MM.1S (cell line): ENCODE data around the gene OTUD3.

Experiments used
- DNase-seq: peaks from one replicate; pipeline ENCODE4 v3.0.0-alpha.2; 2015
- H2AFZ ChIP-seq: fragments of 300-600 bp; sonication (generic); 2 replicates; pipeline ENCODE4 v1.6.0; 2016; ENCODE audit warnings: antibody characterized with exemption, low read length
- H3F3A ChIP-seq: fragments of 300-600 bp; sonication (generic); 2 replicates; pipeline ENCODE4 v1.6.1; 2016; ENCODE audit warnings: mild to moderate bottlenecking, antibody characterized with exemption, low read length, moderate library complexity, mixed read lengths; ENCODE audit not compliant: insufficient read depth
- H3K27ac ChIP-seq: fragments of 300-600 bp; sonication (generic); 2 replicates; pipeline ENCODE4 v1.5.1; 2016; ENCODE audit warnings: mild to moderate bottlenecking, low read length
- H3K27me3 ChIP-seq: fragments of 300-600 bp; sonication (generic); replicated peaks from 2 replicates; pipeline ENCODE4 v1.6.0; 2016; ENCODE audit warnings: low read length; ENCODE audit not compliant: insufficient read depth
- H3K36me3 ChIP-seq: fragments of 300-600 bp; sonication (generic); replicated peaks from 2 replicates; pipeline ENCODE4 v1.6.1; 2016; ENCODE audit warnings: mild to moderate bottlenecking, low read length, mixed read lengths; ENCODE audit not compliant: insufficient read depth
- H3K4me1 ChIP-seq: fragments of 300-600 bp; sonication (generic); 2 replicates; pipeline ENCODE4 v1.6.1; 2016; ENCODE audit warnings: low read length, mixed read lengths
- H3K4me2 ChIP-seq: fragments of 300-600 bp; sonication (generic); 2 replicates; pipeline ENCODE4 v1.6.0; 2016; ENCODE audit warnings: low read depth, low read length
- H3K4me3 ChIP-seq: fragments of 300-600 bp; sonication (generic); 2 replicates; pipeline ENCODE4 v1.5.1; 2016; ENCODE audit warnings: low read length, mixed read lengths
- H3K79me2 ChIP-seq: fragments of 300-600 bp; sonication (generic); 2 replicates; pipeline ENCODE4 v1.6.1; 2016; ENCODE audit warnings: mixed run types, low read length, mixed read lengths
- H3K9ac ChIP-seq: fragments of 300-600 bp; sonication (generic); 2 replicates; pipeline ENCODE4 v1.6.1; 2016; ENCODE audit warnings: low read length, mixed read lengths
- H3K9me2 ChIP-seq: fragments of 300-600 bp; sonication (generic); replicated peaks from 2 replicates; pipeline ENCODE4 v1.6.1; 2016; ENCODE audit warnings: mild to moderate bottlenecking, low read length, mixed read lengths; ENCODE audit not compliant: insufficient read depth
- H3K9me3 ChIP-seq: fragments of 300-600 bp; sonication (generic); replicated peaks from 2 replicates; pipeline ENCODE4 v1.6.1; 2016; ENCODE audit warnings: mild to moderate bottlenecking, low read length, mixed read lengths; ENCODE audit not compliant: insufficient read depth
- H4K20me1 ChIP-seq: fragments of 300-600 bp; sonication (generic); 2 replicates; pipeline ENCODE4 v1.6.1; 2016; ENCODE audit warnings: mild to moderate bottlenecking, low read length, moderate library complexity, mixed read lengths; ENCODE audit not compliant: insufficient read depth
- EZH2 ChIP-seq: fragments of 300-600 bp; sonication (generic); optimal IDR thresholded peaks from 2 replicates; pipeline ENCODE3; 2017; ENCODE audit warnings: low read depth, mild to moderate bottlenecking, antibody characterized with exemption, low read length, mixed read lengths
- EZH2phosphoT487 ChIP-seq: fragments of 300-600 bp; sonication (generic); IDR thresholded peaks from 2 replicates; pipeline ENCODE4 v1.6.1; 2018; ENCODE audit warnings: antibody characterized with exemption, low read length
- TF ChIP-seq, protein P1 (sequence below): fragments of 300-600 bp; sonication (generic); IDR thresholded peaks from 2 replicates; pipeline ENCODE4 v1.5.1; 2016; ENCODE audit warnings: antibody characterized with exemption, low read length, mixed read lengths

Gene OTUD3

DNA sequence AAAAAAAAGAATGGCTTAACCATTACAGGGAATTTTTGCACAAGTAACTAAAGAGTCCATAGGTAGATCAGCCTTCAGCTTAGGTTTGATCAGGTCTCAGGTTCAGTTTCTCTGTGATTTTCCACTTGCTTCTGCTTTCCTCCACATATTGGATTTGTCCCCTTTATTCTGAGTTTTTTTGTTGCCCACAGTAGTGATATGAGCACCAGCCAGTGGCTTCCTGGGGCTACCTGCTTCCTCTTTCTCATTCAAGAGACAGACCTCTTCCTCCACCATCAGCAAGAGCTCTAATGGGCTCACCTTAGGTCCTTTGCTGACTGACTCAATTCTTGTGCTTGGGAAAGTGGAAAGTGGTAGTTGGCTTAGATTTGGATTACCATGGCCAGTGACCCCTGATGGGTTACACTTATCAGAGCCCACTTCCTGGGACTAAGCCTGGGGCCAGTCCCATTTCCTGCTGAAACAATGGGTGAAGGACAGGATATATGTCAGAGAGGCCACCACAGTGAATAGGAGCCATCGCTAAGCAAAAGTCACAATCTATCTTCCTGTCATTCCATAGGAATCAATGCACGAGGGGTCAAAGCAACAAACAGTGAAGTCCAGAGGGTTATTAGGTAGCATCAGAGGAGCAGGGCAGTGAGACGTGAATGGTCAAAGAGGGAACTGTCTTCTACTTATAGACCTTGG is 54.0 kb downstream of the OTUD3 start:
- Histone ChIP-seq H3K27me3 (peaks cover 23% of the 10 kb centered on the region; the same call in 1 of the 2 replicates), H3K36me3 (no peaks in the 10 kb centered on the region), H3K9me2 (no peaks in the 10 kb centered on the region), H3K4me3 (no peak overlapping the region), H3K27ac (no peak overlapping the region), H3K4me2 (no peak overlapping the region), H4K20me1 (no peaks in the 10 kb centered on the region), H3K9me3 (no peaks in the 10 kb centered on the region), H3K9ac (no peak overlapping the region), H3K79me2 (no peaks in the 10 kb centered on the region), H3F3A (no peaks in the 10 kb centered on the region), H2AFZ (no peak overlapping the region), H3K4me1 (no peaks in the 10 kb centered on the region)
- no peak for DNase-seq
- TF ChIP-seq, protein P1, sequence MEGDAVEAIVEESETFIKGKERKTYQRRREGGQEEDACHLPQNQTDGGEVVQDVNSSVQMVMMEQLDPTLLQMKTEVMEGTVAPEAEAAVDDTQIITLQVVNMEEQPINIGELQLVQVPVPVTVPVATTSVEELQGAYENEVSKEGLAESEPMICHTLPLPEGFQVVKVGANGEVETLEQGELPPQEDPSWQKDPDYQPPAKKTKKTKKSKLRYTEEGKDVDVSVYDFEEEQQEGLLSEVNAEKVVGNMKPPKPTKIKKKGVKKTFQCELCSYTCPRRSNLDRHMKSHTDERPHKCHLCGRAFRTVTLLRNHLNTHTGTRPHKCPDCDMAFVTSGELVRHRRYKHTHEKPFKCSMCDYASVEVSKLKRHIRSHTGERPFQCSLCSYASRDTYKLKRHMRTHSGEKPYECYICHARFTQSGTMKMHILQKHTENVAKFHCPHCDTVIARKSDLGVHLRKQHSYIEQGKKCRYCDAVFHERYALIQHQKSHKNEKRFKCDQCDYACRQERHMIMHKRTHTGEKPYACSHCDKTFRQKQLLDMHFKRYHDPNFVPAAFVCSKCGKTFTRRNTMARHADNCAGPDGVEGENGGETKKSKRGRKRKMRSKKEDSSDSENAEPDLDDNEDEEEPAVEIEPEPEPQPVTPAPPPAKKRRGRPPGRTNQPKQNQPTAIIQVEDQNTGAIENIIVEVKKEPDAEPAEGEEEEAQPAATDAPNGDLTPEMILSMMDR, result no peak
- no peak for TF ChIP-seq EZH2
- TF ChIP-seq EZH2phosphoT487, result no peak

DNA sequence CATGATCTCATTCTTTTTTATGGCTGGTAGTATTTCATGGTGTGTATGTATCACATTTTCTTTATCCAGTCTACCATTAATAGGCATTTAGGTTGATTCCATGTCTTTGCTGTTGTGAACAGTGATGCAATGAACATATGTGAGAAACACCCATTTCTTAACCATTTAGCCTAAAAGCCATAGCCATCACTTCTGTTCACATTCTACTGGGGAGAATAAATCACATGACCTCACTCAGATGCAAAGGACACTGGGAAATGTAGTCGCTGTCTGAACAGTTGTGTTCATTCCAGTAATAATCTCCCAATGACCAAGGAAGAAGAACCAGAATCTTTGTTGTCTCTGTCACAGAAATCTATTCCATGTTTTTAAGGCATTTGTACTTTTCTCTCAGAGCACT is 56.3 kb downstream of the OTUD3 start:
- DNase-seq, result no peak
- Histone ChIP-seq H4K20me1 (no peaks in the 10 kb centered on the region), H3K9me2 (no peaks in the 10 kb centered on the region), H3K27ac (no peak overlapping the region), H3K36me3 (no peaks in the 10 kb centered on the region), H3K79me2 (no peaks in the 10 kb centered on the region), H3K9me3 (no peaks in the 10 kb centered on the region), H3K27me3 (peaks cover 35% of the 10 kb centered on the region), H3F3A (no peaks in the 10 kb centered on the region), H3K4me2 (no peak overlapping the region), H3K4me3 (no peak overlapping the region), H2AFZ (no peak overlapping the region), H3K4me1 (no peaks in the 10 kb centered on the region), H3K9ac (no peak overlapping the region)
- TF ChIP-seq EZH2phosphoT487, result no peak
- no peak for TF ChIP-seq EZH2
- TF ChIP-seq, protein P1, result no peak

DNA sequence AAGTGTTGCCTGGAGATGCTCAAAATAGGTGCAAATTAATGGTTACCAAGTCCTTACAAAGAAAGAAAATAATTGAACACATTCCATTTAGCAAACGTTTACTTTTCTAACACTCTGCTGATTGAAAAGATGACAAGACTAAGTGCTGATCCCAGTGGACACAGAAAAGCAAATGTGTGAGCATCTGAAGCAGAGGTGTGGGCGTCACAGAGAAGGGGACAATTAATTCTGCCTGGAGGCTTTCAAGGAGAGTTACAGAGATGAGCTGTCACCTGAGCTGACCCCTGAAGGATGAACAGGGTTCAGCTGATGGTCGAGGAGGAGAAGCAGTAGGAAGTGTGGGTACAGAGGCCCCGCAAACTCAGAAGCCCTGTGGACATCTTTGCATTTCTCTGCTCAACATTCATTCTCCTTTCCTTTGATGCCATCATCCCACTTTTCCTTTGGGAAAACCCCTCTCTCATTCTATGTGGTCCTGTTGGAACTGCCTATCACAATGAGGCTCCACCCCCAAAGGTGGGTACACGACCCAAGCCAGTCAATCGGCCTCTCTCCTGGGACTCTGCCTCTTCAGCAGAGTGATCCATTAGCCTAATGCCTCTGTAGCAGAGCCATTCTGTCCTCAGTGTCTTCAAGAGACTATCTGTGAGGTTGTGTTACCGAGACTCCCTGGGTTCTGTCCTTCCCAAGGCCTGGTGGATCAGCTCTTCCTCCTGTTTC is 58.5 kb downstream of the OTUD3 start:
- H3K27ac ChIP-seq, result no peak overlapping the region
- no peaks in the 10 kb centered on the region for H3F3A ChIP-seq
- H3K79me2 ChIP-seq, result no peaks in the 10 kb centered on the region
- no peak overlapping the region for H3K4me2 ChIP-seq
- no peaks in the 10 kb centered on the region for H3K36me3 ChIP-seq
- no peak overlapping the region for H2AFZ ChIP-seq
- no peaks in the 10 kb centered on the region for H4K20me1 ChIP-seq
- no peak overlapping the region for H3K4me3 ChIP-seq
- no peak overlapping the region for H3K9ac ChIP-seq
- TF ChIP-seq EZH2 (no peak), EZH2phosphoT487 (no peak)
- TF ChIP-seq, protein P1, result no peak
- no peak for DNase-seq
- H3K9me3 ChIP-seq, result no peaks in the 10 kb centered on the region
- H3K9me2 ChIP-seq, result no peaks in the 10 kb centered on the region
- H3K4me1 ChIP-seq, result no peaks in the 10 kb centered on the region
- H3K27me3 ChIP-seq, result peaks cover 35% of the 10 kb centered on the region
